ENCODE results near the gene OCIAD1.

The OCIAD1 gene

GRCh38 chr4:48909697-48910096 is 78.8 kb downstream of the OCIAD1 start:
- TF ChIP-seq CTCF (IDR thresholded peaks at IDR 0.05; ENCODE audit: control insufficient read depth, extremely low read depth, insufficient read depth), result no peak
- DNase-seq (ENCODE audit: low read depth), result no peak
- no peak overlapping the region for H3K4me3 ChIP-seq (ENCODE audit: low read depth, low read length)

- H3K4me3 ChIP-seq (ENCODE audit: low read depth, low read length), result no peak overlapping the region
- no peak for TF ChIP-seq CTCF (IDR thresholded peaks at IDR 0.05; ENCODE audit: control insufficient read depth, extremely low read depth, insufficient read depth)
- no peak for DNase-seq (ENCODE audit: low read depth)
Measured at GRCh38 chr4:48910511-48910910, 79.6 kb downstream of the OCIAD1 start.
